Neural crest cell (in vitro differentiated cells): Measurements from ENCODE around the gene CDH23. TPM values are rescaled to one million over a fixed set of nuclear protein-coding genes. Genes with fewer than 3 reads are reported as not detected.

Experiments used
- DNase-seq: peaks from one replicate; pipeline ENCODE4 v3.0.0; 2021; ENCODE audit warnings: low read depth, mixed read lengths, low spot score
- H3K27ac Mint-ChIP-seq: one replicate; pipeline ENCODE4 v1.8.0; 2021; ENCODE audit warnings: mild to moderate bottlenecking, mixed read lengths; ENCODE audit not compliant: unreplicated experiment
- H3K27me3 Mint-ChIP-seq: 2 replicates; pipeline ENCODE4 v1.8.0; 2021; ENCODE audit warnings: low read depth, mild to moderate bottlenecking, mixed read lengths
- H3K36me3 Mint-ChIP-seq: 2 replicates; pipeline ENCODE4 v1.8.0; 2021; ENCODE audit warnings: low read depth, mild to moderate bottlenecking, mixed read lengths
- H3K4me1 Mint-ChIP-seq: 2 replicates; pipeline ENCODE4 v1.8.0; 2021; ENCODE audit warnings: mixed read lengths
- H3K4me3 Mint-ChIP-seq: one replicate; pipeline ENCODE4 v1.8.0; 2021; ENCODE audit warnings: mild to moderate bottlenecking, mixed read lengths
- H3K9me3 Mint-ChIP-seq: 2 replicates; pipeline ENCODE4 v1.8.0; 2021; ENCODE audit warnings: mixed read lengths
- total RNA-seq: library from RNA; stranded (reverse); gene quantifications from 2 replicates; pipeline ENCODE4 v1.2.1, GENCODE V29; 2021
- TF ChIP-seq, protein P1 (sequence below): fragments of 200-600 bp; sonication (generic); conservative IDR thresholded peaks from 2 replicates; pipeline ENCODE4 v1.5.0; 2021; ENCODE audit warnings: antibody characterized with exemption, mild to moderate bottlenecking

CDH23 gene
- total RNA-seq, 1 donor from 2014 or later, result 2.6 TPM

DNA sequence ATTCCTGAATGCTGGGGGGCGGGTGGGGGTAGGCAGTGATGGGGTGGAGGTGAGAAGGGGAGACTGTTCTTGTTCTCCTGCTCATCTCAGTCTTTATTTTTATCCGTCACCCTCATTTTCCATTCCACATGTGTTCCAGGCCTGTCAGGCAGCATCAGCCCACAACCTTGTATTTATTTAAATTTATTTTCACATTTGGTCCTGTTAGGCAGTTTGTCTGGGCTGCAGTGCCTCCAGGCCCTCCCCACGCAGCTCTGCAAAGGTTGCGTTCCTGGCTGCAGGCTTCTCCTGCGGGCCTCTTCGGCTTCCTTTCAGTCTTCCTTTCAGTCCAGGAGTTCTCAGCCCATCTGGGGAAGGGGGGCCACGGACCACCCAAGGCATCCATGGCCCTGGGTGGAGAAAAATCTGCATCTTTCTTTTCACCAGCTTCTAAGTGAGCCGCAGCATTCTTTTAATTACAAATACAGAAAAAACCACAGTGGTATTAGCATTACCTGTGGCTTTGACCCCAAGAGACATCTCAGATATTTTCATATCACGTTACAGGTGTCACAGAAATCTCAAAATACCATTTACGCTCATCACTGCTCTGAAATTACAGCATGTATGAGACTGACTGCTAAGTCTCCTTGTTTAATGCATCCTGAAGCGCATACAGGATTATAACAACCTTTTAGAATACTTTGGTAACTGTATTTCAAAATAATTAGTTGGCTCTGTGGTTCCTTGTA lies 228.9 kb downstream of the CDH23 start:
- no peaks in the 10 kb centered on the region for H3K9me3 Mint-ChIP-seq
- no peak for DNase-seq
- TF ChIP-seq, protein P1, sequence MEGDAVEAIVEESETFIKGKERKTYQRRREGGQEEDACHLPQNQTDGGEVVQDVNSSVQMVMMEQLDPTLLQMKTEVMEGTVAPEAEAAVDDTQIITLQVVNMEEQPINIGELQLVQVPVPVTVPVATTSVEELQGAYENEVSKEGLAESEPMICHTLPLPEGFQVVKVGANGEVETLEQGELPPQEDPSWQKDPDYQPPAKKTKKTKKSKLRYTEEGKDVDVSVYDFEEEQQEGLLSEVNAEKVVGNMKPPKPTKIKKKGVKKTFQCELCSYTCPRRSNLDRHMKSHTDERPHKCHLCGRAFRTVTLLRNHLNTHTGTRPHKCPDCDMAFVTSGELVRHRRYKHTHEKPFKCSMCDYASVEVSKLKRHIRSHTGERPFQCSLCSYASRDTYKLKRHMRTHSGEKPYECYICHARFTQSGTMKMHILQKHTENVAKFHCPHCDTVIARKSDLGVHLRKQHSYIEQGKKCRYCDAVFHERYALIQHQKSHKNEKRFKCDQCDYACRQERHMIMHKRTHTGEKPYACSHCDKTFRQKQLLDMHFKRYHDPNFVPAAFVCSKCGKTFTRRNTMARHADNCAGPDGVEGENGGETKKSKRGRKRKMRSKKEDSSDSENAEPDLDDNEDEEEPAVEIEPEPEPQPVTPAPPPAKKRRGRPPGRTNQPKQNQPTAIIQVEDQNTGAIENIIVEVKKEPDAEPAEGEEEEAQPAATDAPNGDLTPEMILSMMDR, result no peak
- no peaks in the 10 kb centered on the region for H3K36me3 Mint-ChIP-seq
- no peak overlapping the region for H3K27ac Mint-ChIP-seq
- peaks cover 69% of the 10 kb centered on the region for H3K4me1 Mint-ChIP-seq
- no peak overlapping the region for H3K4me3 Mint-ChIP-seq
- H3K27me3 Mint-ChIP-seq, result peaks cover 2% of the 10 kb centered on the region

DNA sequence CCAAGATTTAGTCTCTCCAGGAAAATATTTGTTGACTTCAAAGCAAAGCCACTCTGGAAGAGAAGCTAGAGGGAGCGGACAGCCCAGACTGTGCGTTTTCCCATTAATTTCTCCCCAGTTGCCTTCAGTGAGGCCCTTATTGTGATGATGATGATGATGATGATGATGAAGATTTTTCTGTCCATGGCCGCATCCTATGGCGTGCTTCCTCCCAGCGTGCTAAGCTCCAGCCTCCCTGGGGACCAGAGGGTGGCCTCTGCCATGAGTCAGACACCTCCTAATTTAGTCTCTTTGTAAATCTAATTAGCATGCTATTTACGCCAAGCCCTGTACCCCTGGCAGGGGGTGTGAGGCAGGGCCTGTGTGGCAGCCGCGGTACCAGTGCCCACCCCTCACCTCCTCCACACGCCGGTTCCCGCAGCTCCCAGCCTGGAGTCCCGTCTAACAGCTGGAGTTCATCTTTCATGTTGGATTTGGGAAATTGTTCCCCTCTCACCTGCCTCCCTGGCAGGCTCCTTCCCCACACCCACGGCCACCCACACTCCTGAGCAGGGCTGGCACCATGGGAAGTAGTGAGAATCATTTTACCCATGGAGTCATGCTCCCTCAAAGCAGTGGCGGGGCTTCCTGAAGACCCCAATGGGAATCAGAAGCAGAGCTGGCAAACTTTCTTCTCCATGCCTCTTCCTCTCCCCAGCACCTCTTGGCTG lies 230.7 kb downstream of the CDH23 start:
- Mint-ChIP-seq H3K27me3 (peaks cover 2% of the 10 kb centered on the region), H3K4me3 (no peak overlapping the region), H3K9me3 (no peaks in the 10 kb centered on the region), H3K27ac (no peak overlapping the region), H3K36me3 (no peaks in the 10 kb centered on the region), H3K4me1 (peaks cover 68% of the 10 kb centered on the region)
- TF ChIP-seq, protein P1, result no peak
- DNase-seq, result no peak

DNA sequence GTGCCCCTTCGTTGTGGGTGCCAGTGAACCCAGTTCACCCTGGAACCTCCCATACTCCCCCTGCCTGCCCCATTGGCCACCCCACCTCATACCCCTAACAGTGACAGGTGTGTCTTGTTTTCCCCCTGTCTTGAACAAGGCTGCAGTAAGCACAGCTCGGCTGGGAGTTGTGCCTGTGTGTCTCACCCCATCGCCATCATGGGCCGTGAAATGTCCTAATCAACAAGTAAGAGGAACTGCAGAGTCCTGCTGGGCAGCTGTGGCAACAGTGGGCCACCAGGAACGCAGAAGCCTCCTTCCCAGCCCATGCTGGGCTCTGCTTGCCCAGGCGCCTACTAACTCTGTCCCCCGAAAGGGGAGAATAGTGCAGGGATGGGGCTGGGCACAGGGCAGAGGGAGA lies 231.2 kb downstream of the CDH23 start:
- no peak overlapping the region for H3K27ac Mint-ChIP-seq
- no peak for DNase-seq
- H3K9me3 Mint-ChIP-seq, result no peaks in the 10 kb centered on the region
- no peak overlapping the region for H3K4me3 Mint-ChIP-seq
- TF ChIP-seq, protein P1, result no peak
- peaks cover 68% of the 10 kb centered on the region for H3K4me1 Mint-ChIP-seq
- H3K36me3 Mint-ChIP-seq, result no peaks in the 10 kb centered on the region
- peaks cover 2% of the 10 kb centered on the region for H3K27me3 Mint-ChIP-seq

DNA sequence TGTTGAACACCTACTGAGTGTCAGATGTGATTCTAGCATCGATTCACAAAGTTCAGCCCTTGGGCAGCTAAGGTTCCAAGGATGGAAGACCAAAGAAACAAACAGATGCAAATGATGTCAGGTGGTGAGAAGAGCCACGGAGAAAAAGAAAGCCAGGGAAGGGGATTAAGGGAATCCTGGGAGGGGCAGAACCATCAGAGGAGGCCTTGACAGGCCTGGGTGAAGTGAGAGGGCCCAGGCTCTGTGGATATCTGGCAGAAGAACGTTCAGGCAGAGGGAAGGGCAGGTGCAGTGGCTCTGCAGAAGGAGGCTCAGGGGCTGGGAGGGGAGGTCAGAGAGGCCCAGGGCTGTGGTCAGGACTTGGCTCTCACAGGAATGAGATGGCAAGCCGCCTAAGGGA lies 232.4 kb downstream of the CDH23 start:
- H3K4me1 Mint-ChIP-seq, result peaks cover 61% of the 10 kb centered on the region
- peaks cover 2% of the 10 kb centered on the region for H3K27me3 Mint-ChIP-seq
- no peaks in the 10 kb centered on the region for H3K9me3 Mint-ChIP-seq
- TF ChIP-seq, protein P1, result no peak
- H3K4me3 Mint-ChIP-seq, result no peak overlapping the region
- no peaks in the 10 kb centered on the region for H3K36me3 Mint-ChIP-seq
- peak overlapping the region; percentile 47 for H3K27ac Mint-ChIP-seq
- no peak for DNase-seq

DNA sequence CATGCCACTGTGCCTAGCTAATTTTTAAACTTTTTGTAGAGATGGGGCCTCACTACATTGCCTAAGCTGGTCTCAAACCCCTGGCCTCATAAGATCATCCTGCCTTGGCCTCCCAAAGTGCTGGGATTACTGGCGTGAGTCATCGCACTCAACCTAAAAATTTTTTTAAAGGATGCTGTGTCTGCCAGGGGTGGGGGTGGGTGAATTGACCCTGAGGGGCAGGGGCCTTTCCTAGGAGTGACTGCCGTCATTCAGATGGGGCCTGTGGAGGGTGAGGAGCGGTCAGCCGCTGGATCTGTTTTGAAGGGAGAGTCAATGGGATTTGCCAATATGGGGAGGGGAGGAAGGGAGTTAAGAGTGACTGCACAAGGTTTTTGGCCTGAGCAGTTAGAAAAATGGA lies 233.4 kb downstream of the CDH23 start:
- Mint-ChIP-seq H3K27ac (peak overlapping the region; percentile 59), H3K4me1 (peaks cover 58% of the 10 kb centered on the region), H3K9me3 (no peaks in the 10 kb centered on the region), H3K4me3 (peak overlapping the region; percentile 22), H3K27me3 (peaks cover 2% of the 10 kb centered on the region), H3K36me3 (no peaks in the 10 kb centered on the region)
- TF ChIP-seq, protein P1, result no peak
- DNase-seq, result no peak
